Tibial nerve (tissue), 4 donors: ENCODE measurements around the gene ATRX. TPM values are rescaled to one million over a fixed set of nuclear protein-coding genes. Genes with fewer than 3 reads are reported as not detected.
"Not testable (repeated sequence)": the region's sequence is repeated elsewhere in the genome, so short reads cannot be mapped to it uniquely, and the experiment has no call there.

ENCODE experiments used
- DNase-seq, 2 donors: peaks; one replicate each; pipeline ENCODE4 v3.0.0-alpha.2; 2019; ENCODE audit warnings: low spot score in 2 of 2
- H3K27ac ChIP-seq, 4 donors: fragments of 200-600 bp; sonication (generic) in 3 of 4; one replicate each; pipeline ENCODE4 v1.5.1; 2017 to 2019; ENCODE audit warnings: mild to moderate bottlenecking in 1 of 4
- H3K27me3 ChIP-seq, 2 donors: fragments of 200-600 bp; sonication (generic) in 1 of 2; one replicate each; pipeline versions ENCODE4 v1.5.1 to v1.6.0; 2017 to 2019
- H3K36me3 ChIP-seq, 3 donors: fragments of 200-600 bp; sonication (generic); one replicate each; pipeline ENCODE4 v1.5.1; 2018 to 2019
- H3K4me1 ChIP-seq, 4 donors: fragments of 200-600 bp; sonication (generic) in 3 of 4; one replicate each; pipeline ENCODE4 v1.5.1; 2017 to 2019
- H3K4me3 ChIP-seq, 4 donors: fragments of 200-600 bp; sonication (generic) in 3 of 4; one replicate each; pipeline ENCODE4 v1.5.1; 2017 to 2019; ENCODE audit warnings: mild to moderate bottlenecking in 1 of 4, moderate library complexity in 1 of 4
- H3K9me3 ChIP-seq, 4 donors: fragments of 200-600 bp; sonication (generic) in 3 of 4; one replicate each; pipeline ENCODE4 v1.5.1; 2017 to 2019
- CTCF ChIP-seq, 5 experiments: fragments of 200-600 bp in 3 of 5; fragments of 450-650 bp in 2 of 5; sonication (generic) in 3 of 5; IDR thresholded peaks; one replicate each; pipeline ENCODE4 v1.5.1; 2016 to 2019; ENCODE audit warnings: antibody characterized with exemption in 5 of 5, mild to moderate bottlenecking in 3 of 5, moderate library complexity in 2 of 5
- EP300 ChIP-seq, 2 donors: sonication (generic); formaldehyde crosslinking; IDR thresholded peaks; one replicate each; pipeline ENCODE4 v1.6.1; 2017; ENCODE audit warnings: antibody characterized with exemption in 2 of 2, mild to moderate bottlenecking in 1 of 2
- POLR2A ChIP-seq, 2 donors: fragments of 450-650 bp; IDR thresholded peaks; one replicate each; pipeline ENCODE4 v1.6.1; 2017; ENCODE audit warnings: antibody characterized with exemption in 2 of 2, mild to moderate bottlenecking in 2 of 2, moderate library complexity in 2 of 2
- WGBS, 2 donors: methylation state at CpG; one replicate each; pipeline ENCODE4 v1.1.5; 2018; 5-methylcytosine and 5-hydroxymethylcytosine counted together
- small RNA-seq: library from RNA; depleted of rRNA; stranded (forward); fragments of <200 nt; gene quantifications from one replicate; pipeline ENCODE3, GENCODE V24; 2016
- total RNA-seq, 4 donors: library from RNA; depleted of rRNA; stranded (reverse); fragments of >200 nt; gene quantifications; one replicate each; pipeline ENCODE4 v1.1.0, GENCODE V29; 2016

Gene ATRX
- total RNA-seq, 4 donors from 2014 or later = 78.1 to 96.4 (median 89.6) TPM

DNA sequence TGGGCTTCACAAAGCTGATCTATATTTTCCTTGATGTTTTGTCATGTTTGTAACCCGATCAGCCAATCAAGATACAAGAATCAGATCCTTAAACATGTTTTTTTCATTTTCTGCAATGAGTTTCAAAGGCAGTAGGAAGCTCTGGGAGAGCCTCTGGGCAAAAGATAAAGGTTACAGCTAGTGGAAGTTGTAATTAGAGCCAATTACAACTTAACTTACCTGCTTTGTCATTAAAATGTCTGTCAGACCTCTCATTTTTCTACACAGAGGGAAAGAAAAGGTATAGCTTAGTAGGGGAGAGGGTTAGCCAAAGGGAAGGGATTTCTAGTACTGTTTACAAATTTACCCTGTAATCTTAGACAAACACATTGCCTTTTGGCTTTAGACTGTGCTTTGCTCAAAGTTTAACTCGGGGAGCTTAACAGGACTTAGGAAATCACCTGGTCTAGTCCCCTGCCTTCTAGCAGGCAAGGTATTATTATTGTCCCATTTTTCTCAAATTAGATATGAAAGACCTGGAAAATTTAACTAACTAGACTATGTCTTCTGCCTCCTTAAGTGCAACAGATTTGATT is 283.0 kb downstream of the ATRX start:
- WGBS, 2 donors = 18 to 53% methylated on average over 2 of the region's 2 CpGs
- peaks cover 0 to 4% (median 0%) of the 10 kb centered on the region in 4 donors for H3K4me1 ChIP-seq
- H3K4me3 ChIP-seq = no peak overlapping the region
- peaks cover 0 to 1% (median 0%) of the 10 kb centered on the region in 3 donors for H3K36me3 ChIP-seq
- DNase-seq = no peak
- H3K27ac ChIP-seq = no peak overlapping the region
- no peaks in the 10 kb centered on the region for H3K9me3 ChIP-seq
- TF ChIP-seq POLR2A (IDR thresholded peaks at IDR 0.05) = no peak
- no peak for TF ChIP-seq CTCF (IDR thresholded peaks at IDR 0.05)
- TF ChIP-seq EP300 (IDR thresholded peaks at IDR 0.05) = no peak
- no peaks in the 10 kb centered on the region for H3K27me3 ChIP-seq

DNA sequence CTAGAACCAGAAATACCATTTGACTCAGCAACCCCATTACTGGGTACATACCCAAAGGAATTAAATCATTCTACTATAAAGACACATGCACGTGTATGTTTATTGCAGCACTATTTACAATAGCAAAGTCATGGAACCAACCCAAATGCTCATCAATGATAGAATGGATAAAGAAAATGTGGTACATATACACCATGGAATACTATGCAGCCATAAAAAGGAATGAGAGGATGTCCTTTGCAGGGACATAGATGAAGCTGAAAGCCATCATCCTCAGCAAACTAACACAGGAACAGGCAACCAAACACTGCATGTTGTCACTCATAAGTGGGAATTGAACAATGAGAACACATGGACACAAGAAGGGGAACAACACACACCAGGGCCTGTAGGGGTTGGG is 285.9 kb downstream of the ATRX start:
- 77 to 89% methylated on average over 1 of the region's 1 CpG for WGBS, 2 donors
- H3K9me3 ChIP-seq, DNase-seq, H3K36me3 ChIP-seq, H3K27me3 ChIP-seq, H3K27ac ChIP-seq, H3K4me3 ChIP-seq, H3K4me1 ChIP-seq: not testable (repeated sequence)

- no peaks in the 10 kb centered on the region for H3K4me1 ChIP-seq
- no peaks in the 10 kb centered on the region for H3K9me3 ChIP-seq
- no peak overlapping the region for H3K4me3 ChIP-seq
- TF ChIP-seq EP300 (IDR thresholded peaks at IDR 0.05) = no peak
- H3K27me3 ChIP-seq = peaks cover 0 to 9% of the 10 kb centered on the region in 2 donors
- DNase-seq = no peak
- WGBS, 2 donors = 73 to 83% methylated on average over 10 to 19 of the region's 20 CpGs
- no peaks in the 10 kb centered on the region for H3K36me3 ChIP-seq
- H3K27ac ChIP-seq = no peak overlapping the region
Observed at GRCh38 chrX:77493677-77494553, 292.1 kb downstream of the ATRX start.

- no peak overlapping the region for H3K4me3 ChIP-seq
- no peak overlapping the region for H3K27ac ChIP-seq
- peaks cover 0 to 5% (median 3%) of the 10 kb centered on the region in 4 donors for H3K9me3 ChIP-seq
- DNase-seq = no peak
- TF ChIP-seq EP300 (IDR thresholded peaks at IDR 0.05) (no peak), POLR2A (IDR thresholded peaks at IDR 0.05) (no peak), CTCF (IDR thresholded peaks at IDR 0.05) (no peak)
- H3K36me3 ChIP-seq = no peaks in the 10 kb centered on the region
- no peaks in the 10 kb centered on the region for H3K4me1 ChIP-seq
- no peaks in the 10 kb centered on the region for H3K27me3 ChIP-seq
- WGBS, 2 donors = 67 to 72% methylated on average over 5 of the region's 5 CpGs
Observed at GRCh38 chrX:77484045-77484444, 302.0 kb downstream of the ATRX start.

- H3K9me3 ChIP-seq = no peaks in the 10 kb centered on the region
- TF ChIP-seq EP300 (IDR thresholded peaks at IDR 0.05) (no peak), POLR2A (IDR thresholded peaks at IDR 0.05) (no peak), CTCF (IDR thresholded peaks at IDR 0.05) (no peak)
- no peak overlapping the region for H3K27ac ChIP-seq
- H3K4me1 ChIP-seq = no peaks in the 10 kb centered on the region
- no peaks in the 10 kb centered on the region for H3K27me3 ChIP-seq
- no peak overlapping the region for H3K4me3 ChIP-seq
- no peaks in the 10 kb centered on the region for H3K36me3 ChIP-seq
- DNase-seq = no peak
- WGBS, 2 donors = 77 to 100% methylated on average over 1 to 2 of the region's 2 CpGs
Observed at GRCh38 chrX:77455437-77455836, 330.6 kb downstream of the ATRX start.

Small RNAs within 50 kb of the gene (small RNA-seq; reads per million reads assigned to genes)
- gene FABP5P15 = not detected

Other genes starting within 250 kb of the ATRX start
- 10 to 100 TPM; 52.7 to 59.0 (median 56.2) TPM for gene MAGT1, start 109.2 kb upstream of the ATRX start, total RNA-seq
- 100 to 1,000 TPM; 192 to 319 (median 226) TPM for gene COX7B, start 113.3 kb upstream of the ATRX start, total RNA-seq
- gene ATP7A, start 124.5 kb upstream of the ATRX start, total RNA-seq = 10 to 100 TPM in 2 of 4 donors, 1 to 10 TPM in 2; 9.4 to 12.7 (median 10.4) TPM
- gene PGAM4, start 183.4 kb upstream of the ATRX start, total RNA-seq = not detected